Common myeloid progenitor, CD34-positive (primary cell): ENCODE data around the gene RPS19.
A peak's percentile ranks its signal among the peaks of the same experiment; 100 is the strongest.
"Not testable (repeated sequence)": the region's sequence is repeated elsewhere in the genome, so short reads cannot be mapped to it uniquely, and the experiment has no call there.

Experiments used
- CTCF ChIA-PET: fragments of 350-600 bp; sonication (Branson Sonifier 250); formaldehyde crosslinking; loops from one replicate; lab custom pipeline; 2021; ENCODE audit warnings: antibody characterized with exemption; lab: Charles Lee
- POLR2A ChIA-PET: fragments of 350-600 bp; sonication (Branson Sonifier 250); formaldehyde crosslinking; loops from one replicate; lab custom pipeline; 2021; ENCODE audit warnings: antibody characterized with exemption; lab: Charles Lee
- DNase-seq, 3 donors: peaks; one replicate each; pipeline versions ENCODE4 v3.0.0 to v3.0.0-alpha.2; 2013
- H3K27ac ChIP-seq, 2 experiments: 1 replicate in 1 of 2; 2 replicates in 1 of 2; pipeline ENCODE4 v1.7.0; 2013; ENCODE audit warnings: inconsistent platforms in 2 of 2, low read length in 2 of 2, mild to moderate bottlenecking in 2 of 2, low read depth in 1 of 2, moderate library complexity in 1 of 2; ENCODE audit not compliant: severe bottlenecking in 2 of 2, insufficient read depth in 1 of 2, poor library complexity in 1 of 2
- H3K27me3 ChIP-seq, 5 experiments: replicated peaks in 2 of 5; 1 replicate in 3 of 5; 2 replicates in 2 of 5; pipeline versions ENCODE4 v1.6.1 to v1.7.0; 2013; ENCODE audit warnings: low read length in 4 of 5, mild to moderate bottlenecking in 2 of 5, moderate library complexity in 2 of 5, inconsistent platforms in 1 of 5; ENCODE audit not compliant: insufficient read depth in 5 of 5, control insufficient read depth in 4 of 5
- H3K36me3 ChIP-seq, 4 experiments: 1 replicate in 2 of 4; 2 replicates in 2 of 4; pipeline versions ENCODE4 v1.6.1 to v1.7.0; 2013; ENCODE audit warnings: low read length in 3 of 4, control low read depth in 1 of 4, mild to moderate bottlenecking in 1 of 4; ENCODE audit not compliant: control insufficient read depth in 4 of 4, insufficient read depth in 4 of 4
- H3K4me1 ChIP-seq, 4 experiments: 1 replicate in 3 of 4; 2 replicates in 1 of 4; pipeline versions ENCODE4 v1.6.1 to v1.7.1; 2013; ENCODE audit warnings: low read length in 3 of 4, mild to moderate bottlenecking in 3 of 4, control low read depth in 1 of 4, inconsistent platforms in 1 of 4, moderate library complexity in 1 of 4; ENCODE audit not compliant: control insufficient read depth in 4 of 4, insufficient read depth in 4 of 4; ENCODE audit errors: control extremely low read depth in 1 of 4
- H3K4me3 ChIP-seq, 7 experiments: 1 replicate in 4 of 7; 2 replicates in 3 of 7; pipeline versions ENCODE4 v1.5.1 to v1.7.0; 2013; ENCODE audit warnings: mild to moderate bottlenecking in 7 of 7, low read length in 6 of 7, moderate library complexity in 6 of 7, inconsistent platforms in 2 of 7, low read depth in 2 of 7, control low read depth in 1 of 7; ENCODE audit not compliant: insufficient read depth in 4 of 7, control insufficient read depth in 1 of 7; ENCODE audit errors: extremely low read depth in 1 of 7
- H3K9me3 ChIP-seq, 5 experiments: 1 replicate in 4 of 5; 2 replicates in 1 of 5; pipeline versions ENCODE4 v1.6.1 to v1.7.1; 2013; ENCODE audit warnings: low read length in 4 of 5, mild to moderate bottlenecking in 2 of 5, inconsistent platforms in 1 of 5, low read depth in 1 of 5, moderate library complexity in 1 of 5; ENCODE audit not compliant: control insufficient read depth in 4 of 5, insufficient read depth in 2 of 5; ENCODE audit errors: control extremely low read depth in 1 of 5
- WGBS: methylation state at CpG from one replicate; pipeline ENCODE4 v1.1.5; 2013; ENCODE audit not compliant: insufficient coverage; 5-methylcytosine and 5-hydroxymethylcytosine counted together

RPS19 gene

DNA sequence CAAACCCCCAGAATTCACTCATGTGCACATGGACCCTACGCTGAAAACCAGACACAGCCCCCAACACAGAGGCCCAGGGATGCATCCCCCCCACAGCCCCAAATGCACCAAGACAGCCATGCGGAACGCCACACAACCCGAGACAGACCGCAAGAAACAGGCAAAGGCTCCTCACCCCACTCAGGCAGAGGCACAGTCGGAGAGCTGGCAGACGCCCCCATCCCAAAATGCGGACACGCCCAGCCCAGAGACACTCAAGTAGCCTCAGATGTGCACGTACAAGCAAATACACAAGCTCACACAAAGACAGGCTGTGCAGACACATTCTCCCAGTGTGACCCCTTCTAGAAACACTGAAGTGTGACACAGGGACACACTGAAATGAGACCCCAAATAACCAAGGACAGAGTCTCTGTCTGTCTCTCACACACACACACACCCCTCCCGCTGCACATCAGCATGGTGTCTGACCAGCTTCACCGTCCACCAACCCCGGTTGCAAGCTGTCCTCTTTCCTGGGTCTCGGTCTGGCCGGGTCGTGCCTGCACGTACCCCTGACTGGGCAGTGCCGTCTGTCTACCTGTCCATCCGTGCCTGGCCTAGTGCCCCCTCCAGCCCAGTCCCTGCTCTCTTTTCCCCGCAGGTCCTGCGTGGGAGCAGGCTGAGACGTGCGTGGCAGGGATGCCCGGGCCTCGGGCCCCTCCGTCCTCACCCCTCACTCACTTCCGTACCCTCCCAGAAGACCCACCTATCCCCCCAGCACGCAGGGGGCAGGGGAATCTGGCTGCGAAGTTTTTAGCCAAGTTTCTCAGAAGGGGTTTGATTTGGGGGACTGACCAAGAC, 52.1 kb downstream of the RPS19 start:
- peaks cover 0 to 9% (median 4%) of the 10 kb centered on the region in 4 experiments for H3K36me3 ChIP-seq
- CTCF ChIA-PET: interaction anchor here (1.2 to 2.6 kb wide), 2 partner anchors 9 to 10 kb away, joined by 3 to 8 read pairs; no protein-coding TSS in a partner anchor
- no peak for DNase-seq
- peaks cover 0 to 67% (median 32%) of the 10 kb centered on the region in 5 experiments for H3K27me3 ChIP-seq
- POLR2A ChIA-PET: no interaction called here
- no peak overlapping the region for H3K4me3 ChIP-seq
- peaks cover 0 to 17% (median 5%) of the 10 kb centered on the region in 4 experiments for H3K4me1 ChIP-seq
- WGBS: 48% methylated on average over 19 of the region's 29 CpGs
- H3K9me3 ChIP-seq: no peaks in the 10 kb centered on the region
- no peak overlapping the region for H3K27ac ChIP-seq

GRCh38 chr19:41912899-41913537, 53.0 kb downstream of the RPS19 start:
- ChIA-PET CTCF (interaction anchor here (1.2 kb wide), 1 partner anchor 11 kb away, joined by 3 read pairs; no protein-coding TSS in a partner anchor), POLR2A (no interaction called here)
- no peak for DNase-seq
- H3K9me3 ChIP-seq: no peaks in the 10 kb centered on the region
- H3K4me3 ChIP-seq: no peak overlapping the region
- no peak overlapping the region for H3K27ac ChIP-seq
- H3K36me3 ChIP-seq: peaks cover 0 to 3% (median under 1%) of the 10 kb centered on the region in 4 experiments
- H3K4me1 ChIP-seq: peaks cover 0 to 17% (median 5%) of the 10 kb centered on the region in 4 experiments
- H3K27me3 ChIP-seq: peaks cover 0 to 75% (median 33%) of the 10 kb centered on the region in 5 experiments
- 3% methylated on average over 34 of the region's 51 CpGs for WGBS

GRCh38 chr19:41913538-41914423, 53.7 kb downstream of the RPS19 start:
- POLR2A ChIA-PET: no interaction called here
- Histone ChIP-seq H3K27ac (no peak overlapping the region), H3K27me3 (peaks cover 0 to 79% (median 35%) of the 10 kb centered on the region in 5 experiments), H3K9me3 (no peaks in the 10 kb centered on the region), H3K4me1 (peaks cover 0 to 17% (median 5%) of the 10 kb centered on the region in 4 experiments), H3K4me3 (no peak overlapping the region), H3K36me3 (no peaks in the 10 kb centered on the region)
- CTCF ChIA-PET: no interaction called here
- no peak for DNase-seq
- 16% methylated on average over 21 of the region's 21 CpGs for WGBS

DNA sequence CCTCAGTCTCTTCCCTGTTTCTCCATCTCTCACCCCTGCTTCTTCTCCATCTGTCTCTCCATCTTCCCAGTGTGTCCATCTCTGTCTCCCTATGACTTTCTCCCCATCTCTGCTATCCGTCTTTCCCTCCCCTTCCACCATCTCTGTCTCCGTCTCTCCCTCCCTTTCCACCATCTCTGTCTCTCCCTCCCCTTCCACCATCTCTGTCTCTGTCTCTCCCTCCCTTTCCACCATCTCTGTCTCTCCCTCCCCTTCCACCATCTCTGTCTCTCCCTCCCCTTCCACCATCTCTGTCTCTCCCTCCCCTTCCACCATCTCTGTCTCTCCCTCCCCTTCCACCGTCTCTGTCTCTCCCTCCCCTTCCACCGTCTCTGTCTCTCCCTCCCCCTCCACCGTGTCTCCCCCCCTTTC, 54.4 kb downstream of the RPS19 start:
- H3K9me3 ChIP-seq, DNase-seq, H3K36me3 ChIP-seq, H3K27ac ChIP-seq, CTCF ChIA-PET, POLR2A ChIA-PET, H3K4me3 ChIP-seq: not testable (repeated sequence)
- peaks cover 0 to 17% (median 5%) of the 10 kb centered on the region in 4 experiments for H3K4me1 ChIP-seq
- WGBS: no CpG with 5 or more reads among the region's 5 CpGs
- H3K27me3 ChIP-seq: peaks cover 0 to 79% (median 35%) of the 10 kb centered on the region in 5 experiments

- Histone ChIP-seq H3K4me1 (peaks cover 0 to 17% (median 5%) of the 10 kb centered on the region in 4 experiments), H3K4me3 (peak overlapping the region in 2 of 7 experiments; percentile 24 to 32), H3K27me3 (peaks cover 0 to 87% (median 35%) of the 10 kb centered on the region in 5 experiments), H3K36me3 (no peaks in the 10 kb centered on the region), H3K9me3 (no peaks in the 10 kb centered on the region), H3K27ac (no peak overlapping the region)
- no peak for DNase-seq
- ChIA-PET CTCF (no interaction called here), POLR2A (no interaction called here)
- 3% methylated on average over 31 of the region's 38 CpGs for WGBS
Observed at GRCh38 chr19:41915021-41915775, 55.1 kb downstream of the RPS19 start.

- 32% methylated on average over 12 of the region's 27 CpGs for WGBS
- H3K4me3 ChIP-seq: no peak overlapping the region
- ChIA-PET POLR2A (no interaction called here), CTCF (no interaction called here)
- H3K27ac ChIP-seq: no peak overlapping the region
- no peaks in the 10 kb centered on the region for H3K36me3 ChIP-seq
- H3K27me3 ChIP-seq: peaks cover 0 to 88% (median 35%) of the 10 kb centered on the region in 5 experiments
- peak in 2 of 3 donors; percentile 47 to 55 for DNase-seq
- no peaks in the 10 kb centered on the region for H3K9me3 ChIP-seq
- peaks cover 0 to 20% (median 7%) of the 10 kb centered on the region in 4 experiments for H3K4me1 ChIP-seq
Observed at GRCh38 chr19:41915776-41916414, 55.8 kb downstream of the RPS19 start.
